ENCODE data around the gene PCSK9. TPM values are rescaled to one million over a fixed set of nuclear protein-coding genes. Genes with fewer than 3 reads are reported as not detected.

The PCSK9 gene
- polyA plus RNA-seq, 1 donor (not counting 4 experiments of a cell fraction or from before 2014, with no cell fraction given) = 61.7 TPM

DNA sequence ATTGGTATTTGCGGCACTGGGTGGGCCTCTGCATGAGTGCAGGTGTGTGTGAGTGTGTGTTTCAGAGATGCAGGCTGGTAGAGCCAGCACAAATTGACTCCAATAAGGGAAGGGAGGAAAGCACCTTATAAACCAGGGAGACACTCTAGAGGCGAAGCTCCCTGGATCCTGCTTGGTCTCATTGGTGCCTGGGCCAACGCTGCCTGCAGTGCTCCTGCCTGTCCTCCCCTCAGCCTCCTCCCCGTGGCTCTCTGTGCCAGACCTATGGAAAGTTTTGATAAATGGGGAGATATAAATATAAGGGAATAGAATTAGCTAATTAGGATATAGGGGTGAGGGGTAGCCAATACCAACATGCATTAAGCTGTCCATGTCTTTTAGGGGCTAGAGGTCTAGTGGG, 38.0 kb upstream of the PCSK9 start:
- H3K27ac ChIP-seq (ENCODE audit: control insufficient read depth, insufficient read depth, low read length) = no peak overlapping the region
- TF ChIP-seq, protein P1, sequence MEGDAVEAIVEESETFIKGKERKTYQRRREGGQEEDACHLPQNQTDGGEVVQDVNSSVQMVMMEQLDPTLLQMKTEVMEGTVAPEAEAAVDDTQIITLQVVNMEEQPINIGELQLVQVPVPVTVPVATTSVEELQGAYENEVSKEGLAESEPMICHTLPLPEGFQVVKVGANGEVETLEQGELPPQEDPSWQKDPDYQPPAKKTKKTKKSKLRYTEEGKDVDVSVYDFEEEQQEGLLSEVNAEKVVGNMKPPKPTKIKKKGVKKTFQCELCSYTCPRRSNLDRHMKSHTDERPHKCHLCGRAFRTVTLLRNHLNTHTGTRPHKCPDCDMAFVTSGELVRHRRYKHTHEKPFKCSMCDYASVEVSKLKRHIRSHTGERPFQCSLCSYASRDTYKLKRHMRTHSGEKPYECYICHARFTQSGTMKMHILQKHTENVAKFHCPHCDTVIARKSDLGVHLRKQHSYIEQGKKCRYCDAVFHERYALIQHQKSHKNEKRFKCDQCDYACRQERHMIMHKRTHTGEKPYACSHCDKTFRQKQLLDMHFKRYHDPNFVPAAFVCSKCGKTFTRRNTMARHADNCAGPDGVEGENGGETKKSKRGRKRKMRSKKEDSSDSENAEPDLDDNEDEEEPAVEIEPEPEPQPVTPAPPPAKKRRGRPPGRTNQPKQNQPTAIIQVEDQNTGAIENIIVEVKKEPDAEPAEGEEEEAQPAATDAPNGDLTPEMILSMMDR (optimal IDR thresholded peaks at IDR 0.05 in 1 of 3, IDR thresholded peaks at IDR 0.05 in 1 of 3, conservative IDR thresholded peaks at IDR 0.05 in 1 of 3; ENCODE audit: extremely low read depth in 1 of 3, insufficient read depth in 2 of 3, low read length in 3 of 3) = no peak
- no peak for TF ChIP-seq EZH2 (IDR thresholded peaks at IDR 0.05; ENCODE audit: low read length)
- H3K9ac ChIP-seq (ENCODE audit: control insufficient read depth, extremely low read depth, insufficient read depth, low read length) = no peak overlapping the region
- no peaks in the 10 kb centered on the region for H4K20me1 ChIP-seq (ENCODE audit: control insufficient read depth, extremely low read depth, insufficient read depth, low read length)
- no peaks in the 10 kb centered on the region for H3K9me1 ChIP-seq (ENCODE audit: control insufficient read depth, extremely low read depth, insufficient read depth, low read length)
- H3K4me2 ChIP-seq (ENCODE audit: control insufficient read depth, extremely low read depth, insufficient read depth, low read depth, low read length) = no peak overlapping the region
- no peak overlapping the region for H3K4me3 ChIP-seq (ENCODE audit: control insufficient read depth in 2 of 3, extremely low read depth in 1 of 3, insufficient read depth in 2 of 3, low read depth in 1 of 3, low read length in 3 of 3)
- H3K27me3 ChIP-seq (ENCODE audit: control insufficient read depth, extremely low read depth, insufficient read depth, low read length) = peaks cover 19% of the 10 kb centered on the region
- no peaks in the 10 kb centered on the region for H3K36me3 ChIP-seq (ENCODE audit: control insufficient read depth in 2 of 2, extremely low read depth in 1 of 2, insufficient read depth in 2 of 2, low read length in 2 of 2)
- H3K79me2 ChIP-seq (ENCODE audit: control insufficient read depth, insufficient read depth, low read length) = no peaks in the 10 kb centered on the region
- dilution Hi-C loops (cut with MboI; ENCODE audit: extremely low pct_ligation_motif_present, low sequenced_read_pairs) = no loop called here
- no peaks in the 10 kb centered on the region for H3K9me3 ChIP-seq (ENCODE audit: control insufficient read depth, low read depth, low read length)
- H2AFZ ChIP-seq (ENCODE audit: control insufficient read depth, low read length) = no peak overlapping the region
- DNase-seq (ENCODE audit: low read depth, low spot score) (no peak), FAIRE-seq (no peak)
- no peaks in the 10 kb centered on the region for H3K4me1 ChIP-seq (ENCODE audit: control insufficient read depth, extremely low read depth, insufficient read depth, low read length)

DNA sequence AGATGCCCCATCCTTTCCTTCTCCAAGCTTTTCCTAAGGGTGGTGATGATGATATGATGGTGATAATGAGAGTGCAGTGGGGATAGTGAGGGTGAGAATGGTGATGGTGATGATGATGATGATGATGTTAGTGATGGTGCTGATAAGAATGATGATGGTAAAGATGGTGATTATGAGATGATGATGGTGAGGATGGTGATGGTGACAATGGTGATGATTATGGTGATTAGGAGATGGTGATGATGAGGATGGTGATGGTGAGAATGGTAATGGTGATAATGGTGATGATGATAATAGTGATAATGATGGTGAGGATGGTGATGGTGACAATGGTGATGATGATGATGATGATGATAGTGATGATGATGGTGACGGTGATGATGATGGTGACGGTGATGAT, 36.7 kb upstream of the PCSK9 start:
- dilution Hi-C loops (cut with MboI; ENCODE audit: extremely low pct_ligation_motif_present, low sequenced_read_pairs) = no loop called here
- Histone ChIP-seq H3K4me1 (ENCODE audit: control insufficient read depth, extremely low read depth, insufficient read depth, low read length) (peaks cover 5% of the 10 kb centered on the region), H3K4me2 (ENCODE audit: control insufficient read depth, extremely low read depth, insufficient read depth, low read depth, low read length) (no peak overlapping the region), H3K9me1 (ENCODE audit: control insufficient read depth, extremely low read depth, insufficient read depth, low read length) (no peaks in the 10 kb centered on the region), H3K79me2 (ENCODE audit: control insufficient read depth, insufficient read depth, low read length) (no peaks in the 10 kb centered on the region), H3K9me3 (ENCODE audit: control insufficient read depth, low read depth, low read length) (no peaks in the 10 kb centered on the region), H3K36me3 (ENCODE audit: control insufficient read depth in 2 of 2, extremely low read depth in 1 of 2, insufficient read depth in 2 of 2, low read length in 2 of 2) (no peaks in the 10 kb centered on the region), H2AFZ (ENCODE audit: control insufficient read depth, low read length) (no peak overlapping the region), H3K4me3 (ENCODE audit: control insufficient read depth in 2 of 3, extremely low read depth in 1 of 3, insufficient read depth in 2 of 3, low read depth in 1 of 3, low read length in 3 of 3) (no peak overlapping the region), H3K27me3 (ENCODE audit: control insufficient read depth, extremely low read depth, insufficient read depth, low read length) (peaks cover 9% of the 10 kb centered on the region), H4K20me1 (ENCODE audit: control insufficient read depth, extremely low read depth, insufficient read depth, low read length) (no peaks in the 10 kb centered on the region), H3K27ac (ENCODE audit: control insufficient read depth, insufficient read depth, low read length) (no peak overlapping the region), H3K9ac (ENCODE audit: control insufficient read depth, extremely low read depth, insufficient read depth, low read length) (no peak overlapping the region)
- TF ChIP-seq, protein P1 (optimal IDR thresholded peaks at IDR 0.05 in 1 of 3, IDR thresholded peaks at IDR 0.05 in 1 of 3, conservative IDR thresholded peaks at IDR 0.05 in 1 of 3; ENCODE audit: extremely low read depth in 1 of 3, insufficient read depth in 2 of 3, low read length in 3 of 3) = no peak
- no peak for TF ChIP-seq EZH2 (IDR thresholded peaks at IDR 0.05; ENCODE audit: low read length)
- DNase-seq (ENCODE audit: low read depth, low spot score) = no peak
- peak; percentile 36 for FAIRE-seq

Measured in keratinocyte (primary cell).